ENCODE data around the gene L1TD1. TPM values are rescaled to one million over a fixed set of nuclear protein-coding genes. Genes with fewer than 3 reads are reported as not detected.

L1TD1 gene
- total and polyA plus RNA-seq, 2 donors (not counting 1 experiment from before 2014, with no cell fraction given) = 0.09 TPM; not detected in 1

GRCh38 chr1:62245201-62245600 lies 50.6 kb downstream of the L1TD1 start:
- H3K27me3 Mint-ChIP-seq = peaks cover 6% of the 10 kb centered on the region
- no peak for DNase-seq
- H3K27ac Mint-ChIP-seq = no peak overlapping the region
- Histone ChIP-seq H3K4me3 (ENCODE audit: control extremely low read depth in 1 of 5, extremely low read depth in 1 of 5, insufficient read depth in 1 of 5, low read depth in 2 of 5, low read length in 4 of 5) (no peak overlapping the region), H3K79me2 (ENCODE audit: control insufficient read depth, insufficient read depth, low read length) (no peaks in the 10 kb centered on the region), H3K27ac (ENCODE audit: low read length in 2 of 2) (no peak overlapping the region), H3K4me2 (replicated peaks; ENCODE audit: low read depth, low read length, poor library complexity, severe bottlenecking) (no peak overlapping the region), H3K36me3 (replicated peaks in 1 of 2; ENCODE audit: control extremely low read depth in 1 of 2, control insufficient read depth in 1 of 2, extremely low read depth in 1 of 2, insufficient read depth in 2 of 2, low read length in 1 of 2) (no peaks in the 10 kb centered on the region), H4K20me1 (ENCODE audit: control insufficient read depth, insufficient read depth, low read length, poor library complexity, severe bottlenecking) (no peaks in the 10 kb centered on the region), H2AFZ (ENCODE audit: insufficient read depth, low read depth, low read length, poor library complexity, severe bottlenecking) (no peak overlapping the region), H3K27me3 (replicated peaks in 1 of 4; ENCODE audit: control extremely low read depth in 1 of 4, control insufficient read depth in 3 of 4, insufficient read depth in 4 of 4, low read length in 3 of 4) (no peaks in the 10 kb centered on the region), H3K9me3 (ENCODE audit: control extremely low read depth in 1 of 3, control insufficient read depth in 2 of 3, insufficient read depth in 1 of 3, low read length in 2 of 3) (peaks cover 0 to 7% (median 0%) of the 10 kb centered on the region in 3 donors), H3K4me1 (ENCODE audit: control insufficient read depth in 2 of 2, insufficient read depth in 2 of 2, low read length in 2 of 2) (no peaks in the 10 kb centered on the region), H3K9ac (ENCODE audit: low read length) (no peak overlapping the region)
- intact Hi-C loops (cut with micrococcal nuclease) = no loop called here
- no peaks in the 10 kb centered on the region for H3K4me1 Mint-ChIP-seq
- TF ChIP-seq EZH2 (IDR thresholded peaks at IDR 0.05; ENCODE audit: borderline replicate concordance, insufficient read depth, low read depth, low read length, poor library complexity, severe bottlenecking) (no peak), CTCF (IDR thresholded peaks at IDR 0.05) (no peak)
- H3K9me3 Mint-ChIP-seq (ENCODE audit: insufficient read depth) = no peaks in the 10 kb centered on the region
- no peak overlapping the region for H3K4me3 Mint-ChIP-seq
- ChIA-PET CTCF (interaction anchor here (0.6 kb wide), 1 partner anchor 110 kb away, joined by 3 read pairs; no protein-coding TSS in a partner anchor), POLR2A (no interaction called here)
- no peak for ATAC-seq (ENCODE audit: low read depth)

GRCh38 chr1:62247391-62248168 lies 52.9 kb downstream of the L1TD1 start:
- H3K9ac ChIP-seq (ENCODE audit: low read length) = no peak overlapping the region
- no peaks in the 10 kb centered on the region for H4K20me1 ChIP-seq (ENCODE audit: control insufficient read depth, insufficient read depth, low read length, poor library complexity, severe bottlenecking)
- Mint-ChIP-seq H3K4me3 (no peak overlapping the region), H3K4me1 (no peaks in the 10 kb centered on the region), H3K27me3 (peaks cover 6% of the 10 kb centered on the region), H3K27ac (no peak overlapping the region), H3K9me3 (ENCODE audit: insufficient read depth) (no peaks in the 10 kb centered on the region)
- H3K9me3 ChIP-seq (ENCODE audit: control extremely low read depth in 1 of 3, control insufficient read depth in 2 of 3, insufficient read depth in 1 of 3, low read length in 2 of 3) = peaks cover 0 to 7% (median 0%) of the 10 kb centered on the region in 3 donors
- POLR2A ChIA-PET = no interaction called here
- no peaks in the 10 kb centered on the region for H3K4me1 ChIP-seq (ENCODE audit: control insufficient read depth in 2 of 2, insufficient read depth in 2 of 2, low read length in 2 of 2)
- H3K27me3 ChIP-seq (replicated peaks in 1 of 4; ENCODE audit: control extremely low read depth in 1 of 4, control insufficient read depth in 3 of 4, insufficient read depth in 4 of 4, low read length in 3 of 4) = no peaks in the 10 kb centered on the region
- 88% methylated on average over 14 of the region's 14 CpGs for WGBS (ENCODE audit: insufficient coverage)
- DNase-seq (no peak), ATAC-seq (ENCODE audit: low read depth) (no peak)
- CTCF ChIA-PET = no interaction called here
- no peaks in the 10 kb centered on the region for H3K79me2 ChIP-seq (ENCODE audit: control insufficient read depth, insufficient read depth, low read length)
- TF ChIP-seq CTCF (IDR thresholded peaks at IDR 0.05) (no peak), EZH2 (IDR thresholded peaks at IDR 0.05; ENCODE audit: borderline replicate concordance, insufficient read depth, low read depth, low read length, poor library complexity, severe bottlenecking) (no peak)
- H3K36me3 ChIP-seq (replicated peaks in 1 of 2; ENCODE audit: control extremely low read depth in 1 of 2, control insufficient read depth in 1 of 2, extremely low read depth in 1 of 2, insufficient read depth in 2 of 2, low read length in 1 of 2) = no peaks in the 10 kb centered on the region
- no peak overlapping the region for H3K4me2 ChIP-seq (replicated peaks; ENCODE audit: low read depth, low read length, poor library complexity, severe bottlenecking)
- intact Hi-C loops (cut with micrococcal nuclease) = no loop called here
- H3K27ac ChIP-seq (ENCODE audit: low read length in 2 of 2) = no peak overlapping the region
- no peak overlapping the region for H3K4me3 ChIP-seq (ENCODE audit: control extremely low read depth in 1 of 5, extremely low read depth in 1 of 5, insufficient read depth in 1 of 5, low read depth in 2 of 5, low read length in 4 of 5)
- H2AFZ ChIP-seq (ENCODE audit: insufficient read depth, low read depth, low read length, poor library complexity, severe bottlenecking) = no peak overlapping the region

All from B cell (primary cell).